GM12878 (cell line): ENCODE data around the gene NAT10. TPM values are rescaled to one million over a fixed set of nuclear protein-coding genes. Genes with fewer than 3 reads are reported as not detected.

Source experiments
- ATAC-seq: fragments of 200-7000 bp; cut with Tn5 transposase; 3 replicates; pipeline ENCODE4 v1.9.1; 2020; ENCODE audit warnings: mild to moderate bottlenecking, moderate library complexity
- BruUV-seq: library from RNA; stranded (reverse); fragments of 400-500 nt; replicated peaks from 2 replicates; lab custom pipeline; 2021; lab: Mats Ljungman, UMichigan
- CTCF ChIA-PET: fragments of 300-600 bp; sonication (Branson Sonifier 250); formaldehyde crosslinking; extraction: SDS; loops from one replicate; lab custom pipeline; 2021; ENCODE audit warnings: inconsistent platforms; lab: Yijun Ruan, JAX
- POLR2A ChIA-PET: fragments of 350-600 bp; formaldehyde crosslinking; extraction: SDS; loops from one replicate; lab custom pipeline; 2021; ENCODE audit warnings: inconsistent platforms; lab: Charles Lee
- RAD21 ChIA-PET: fragments of 300-600 bp; sonication (Branson Sonifier 250); formaldehyde crosslinking; loops from one replicate; lab custom pipeline; 2023; ENCODE audit warnings: antibody characterized with exemption; ENCODE audit not compliant: unreplicated experiment; lab: Charles Lee
- SMC1A ChIA-PET: fragments of 300-600 bp; sonication (Branson Sonifier 250); formaldehyde crosslinking; loops from one replicate; lab custom pipeline; 2023; ENCODE audit not compliant: unreplicated experiment, uncharacterized antibody; lab: Charles Lee
- DNase-seq: peaks from one replicate; pipeline ENCODE4 v3.0.0-alpha.2; 2011; ENCODE audit warnings: low read depth, low spot score
- FAIRE-seq: peaks from 3 replicates; lab custom pipeline; 2011; peaks lifted over from hg19 to GRCh38; lab: Jason Lieb, UNC
- H2AFZ ChIP-seq: 2 replicates; pipeline ENCODE4 v1.6.0; 2011; ENCODE audit warnings: low read depth, low read length, control low read depth; ENCODE audit not compliant: control insufficient read depth
- H3K27ac ChIP-seq: 2 replicates; pipeline ENCODE4 v1.5.1; 2011; ENCODE audit warnings: control low read depth; ENCODE audit not compliant: control insufficient read depth, insufficient read depth
- H3K27me3 ChIP-seq, 2 experiments: replicated peaks in 1 of 2; 2 replicates each; pipeline versions ENCODE4 v1.6.0 to v1.6.1; 2011; ENCODE audit warnings: low read length in 1 of 2; ENCODE audit not compliant: control insufficient read depth in 2 of 2, insufficient read depth in 2 of 2
- H3K36me3 ChIP-seq, 2 experiments: 2 replicates each; pipeline ENCODE4 v1.5.1; 2011; ENCODE audit warnings: low read length in 1 of 2; ENCODE audit not compliant: control insufficient read depth in 2 of 2, insufficient read depth in 2 of 2
- H3K4me1 ChIP-seq: 2 replicates; pipeline ENCODE4 v1.6.1; 2011; ENCODE audit warnings: mild to moderate bottlenecking, low read length, moderate library complexity, mixed read lengths; ENCODE audit not compliant: control insufficient read depth, insufficient read depth
- H3K4me2 ChIP-seq: 2 replicates; pipeline ENCODE4 v1.6.0; 2011; ENCODE audit warnings: control low read depth; ENCODE audit not compliant: control insufficient read depth, insufficient read depth
- H3K4me3 ChIP-seq: fragments of 200-600 bp; sonication (generic); 2 replicates; pipeline ENCODE4 v1.5.1; 2016
- H3K79me2 ChIP-seq: 2 replicates; pipeline ENCODE4 v1.6.0; 2011; ENCODE audit warnings: low read length; ENCODE audit not compliant: control insufficient read depth, insufficient read depth
- H3K9ac ChIP-seq: 2 replicates; pipeline ENCODE4 v1.8.0; 2011; ENCODE audit warnings: low read length, control low read depth, mixed read lengths; ENCODE audit not compliant: control insufficient read depth, insufficient read depth
- H3K9me3 ChIP-seq: replicated peaks from 3 replicates; pipeline ENCODE4 v1.5.1; 2011; ENCODE audit warnings: mild to moderate bottlenecking, low read length; ENCODE audit not compliant: control insufficient read depth, insufficient read depth
- H4K20me1 ChIP-seq: 2 replicates; pipeline ENCODE4 v1.6.0; 2011; ENCODE audit not compliant: control insufficient read depth, insufficient read depth
- CREM ChIP-seq: IDR thresholded peaks from 2 replicates; pipeline ENCODE4 v1.6.1; 2014; ENCODE audit warnings: antibody characterized with exemption, low read depth
- KLF5 ChIP-seq: fragments of 450-650 bp; IDR thresholded peaks from 2 replicates; pipeline ENCODE4 v1.6.1; 2014; ENCODE audit warnings: mild to moderate bottlenecking; ENCODE audit not compliant: partially characterized antibody
- MTA2 ChIP-seq: fragments of 450-650 bp; IDR thresholded peaks from 2 replicates; pipeline ENCODE4 v1.6.1; 2016; ENCODE audit warnings: low read depth, mild to moderate bottlenecking, moderate library complexity
- NR2C2 ChIP-seq: IDR thresholded peaks from 2 replicates; pipeline ENCODE4 v1.6.1; 2011; ENCODE audit warnings: borderline replicate concordance, low read depth; ENCODE audit not compliant: control insufficient read depth, insufficient read length
- POLR2AphosphoS5 ChIP-seq: IDR thresholded peaks from 2 replicates; pipeline ENCODE4 v1.6.1; 2011; ENCODE audit warnings: mild to moderate bottlenecking, low read length, inconsistent platforms
- TCF7 ChIP-seq: IDR thresholded peaks from 2 replicates; pipeline ENCODE4 v1.6.1; 2014; ENCODE audit warnings: antibody characterized with exemption, borderline replicate concordance
- USF2 ChIP-seq: IDR thresholded peaks from 2 replicates; pipeline ENCODE4 v1.6.1; 2011; ENCODE audit warnings: low read depth, low read length, improper control_type of control experiment, borderline replicate concordance
- ZSCAN29 ChIP-seq: fragments of 450-650 bp; IDR thresholded peaks from 2 replicates; pipeline ENCODE4 v1.6.1; 2017; ENCODE audit warnings: mild to moderate bottlenecking, moderate library complexity
- WGBS: methylation state at CpG from one replicate; pipeline ENCODE4 v1.1.6; 2016; ENCODE audit warnings: low lambda C conversion rate; ENCODE audit not compliant: insufficient replicate concordance, insufficient coverage; ENCODE audit errors: missing lambda C conversion rate; 5-methylcytosine and 5-hydroxymethylcytosine counted together
- in situ Hi-C: fragments of 300-500 bp; cut with MboI; formaldehyde crosslinking; loops from 9 replicates; pipeline ENCODE4 v1.14.3; 2018; ENCODE audit warnings: mixed read lengths
- intact Hi-C: fragments of 100-400 bp; cut with micrococcal nuclease; formaldehyde crosslinking; loops from one replicate; pipeline ENCODE4 v1.14.2; 2022; ENCODE audit not compliant: unreplicated experiment
- polyA plus RNA-seq, 11 experiments: library from polyadenylated mRNA; depleted of rRNA in 4 of 11; unstranded in 6 of 11; stranded (reverse) in 5 of 11; fragments of >200 nt; fragmentation: Nextera tagmentation in 4 of 11; fragmentation: Illumina TruSeq in 1 of 11; extraction: Ambion mirVana in 4 of 11; extraction: Trizol in 1 of 11; gene quantifications; 1 replicate in 1 of 11; 2 replicates in 10 of 11; pipeline versions ENCODE4 v1.2.1 to v1.2.3, GENCODE V29; 2011 to 2016; ENCODE audit warnings: inconsistent platforms in 2 of 11, missing spikeins in 2 of 11, low read depth in 1 of 11
- small RNA-seq: library from RNA; depleted of rRNA; stranded (forward); fragments of <200 nt; gene quantifications from one replicate; pipeline ENCODE3, GENCODE V24; 2014
- total RNA-seq, 4 experiments: library from RNA; depleted of rRNA in 3 of 4; stranded (reverse); fragments of >200 nt in 3 of 4; fragmentation: Illumina TruSeq in 1 of 4; extraction: Trizol in 1 of 4; gene quantifications; 2 replicates each; pipeline versions ENCODE4 v1.2.1 to v1.2.3, GENCODE V29; 2013 to 2021

The NAT10 gene
- total and polyA plus RNA-seq, 10 of the 15 experiments (the other 5 are each of a cell fraction or from before 2014, with no cell fraction given): 45.1 to 95.5 (median 72.8) TPM

GRCh38 chr11:34194576-34195335 lies 89.3 kb downstream of the NAT10 start:
- H3K36me3 ChIP-seq: no peaks in the 10 kb centered on the region; a peak in 1 of 4 replicates
- ATAC-seq (no peak), FAIRE-seq (no peak), DNase-seq (no peak)
- ChIA-PET SMC1A (no interaction called here), RAD21 (interaction anchor here (1.0 kb wide), 1 partner anchor 39 kb away, joined by 3 read pairs; no protein-coding TSS in a partner anchor), CTCF (interaction anchor here (1.0 kb wide), 1 partner anchor 16 kb away, joined by 3 read pairs; no protein-coding TSS in a partner anchor), POLR2A (no interaction called here)
- no peaks in the 10 kb centered on the region for H3K9me3 ChIP-seq
- H3K4me1 ChIP-seq: no peaks in the 10 kb centered on the region
- H4K20me1 ChIP-seq: no peaks in the 10 kb centered on the region
- no peak overlapping the region for H3K9ac ChIP-seq
- BruUV-seq: no TSS peak
- H3K4me3 ChIP-seq: no peak overlapping the region
- H2AFZ ChIP-seq: no peak overlapping the region
- no peaks in the 10 kb centered on the region for H3K79me2 ChIP-seq
- H3K27ac ChIP-seq: no peak overlapping the region
- no peak overlapping the region for H3K4me2 ChIP-seq
- intact Hi-C loops: no loop called here
- in situ Hi-C loops: no loop called here
- TF ChIP-seq MTA2 (no peak), USF2 (no peak), TCF7 (no peak), NR2C2 (no peak), ZSCAN29 (no peak), POLR2AphosphoS5 (no peak), KLF5 (no peak), CREM (no peak)
- WGBS: 96% methylated on average over 10 of the region's 13 CpGs
- no peaks in the 10 kb centered on the region for H3K27me3 ChIP-seq

Small RNAs within 50 kb of the gene (small RNA-seq; reads per million reads assigned to genes)
- gene RF00019: not detected

Other genes starting within 250 kb of the NAT10 start
- 0.98 and 1.7 TPM in 2 replicates for gene LMO2, start 213.6 kb upstream of the NAT10 start, total RNA-seq (2014; rRNA removed)
- 1.0 and 1.2 TPM in 2 replicates for gene LMO2, start 213.6 kb upstream of the NAT10 start, total RNA-seq (2014; rRNA removed; fragmentation: Illumina TruSeq; extraction: Trizol)
- 0.98 and 1.7 TPM in 2 replicates for gene LMO2, start 213.6 kb upstream of the NAT10 start, total RNA-seq (2021)
- gene LMO2, start 213.6 kb upstream of the NAT10 start, polyA plus RNA-seq (2011; rRNA removed): 1.1 TPM in 2 replicates
- gene LMO2, start 213.6 kb upstream of the NAT10 start, polyA plus RNA-seq (2014; fragmentation: Illumina TruSeq; extraction: Trizol): 1.4 and 1.9 TPM in 2 replicates
- under 1 TPM; 0.29 to 0.47 TPM for gene LMO2, start 213.6 kb upstream of the NAT10 start, polyA plus RNA-seq (2014; fragmentation: Nextera tagmentation; extraction: Ambion mirVana)
- 1.7 TPM in 2 replicates for gene LMO2, start 213.6 kb upstream of the NAT10 start, polyA plus RNA-seq (2014; rRNA removed)
- under 1 TPM in 1 of 2 experiments, not detected in 1; 0.37 TPM for gene LMO2, start 213.6 kb upstream of the NAT10 start, polyA plus RNA-seq (2016; fragmentation: Nextera tagmentation; extraction: Ambion mirVana)
- gene CAPRIN1, start 53.9 kb upstream of the NAT10 start, total RNA-seq (2014; rRNA removed): 187 and 189 TPM in 2 replicates
- gene CAPRIN1, start 53.9 kb upstream of the NAT10 start, total RNA-seq (2014; rRNA removed; fragmentation: Illumina TruSeq; extraction: Trizol): 205 and 207 TPM in 2 replicates
- 224 and 228 TPM in 2 replicates for gene CAPRIN1, start 53.9 kb upstream of the NAT10 start, total RNA-seq (2021)
- gene CAPRIN1, start 53.9 kb upstream of the NAT10 start, polyA plus RNA-seq (2011; rRNA removed): 199 and 225 TPM in 2 replicates
- 222 and 255 TPM in 2 replicates for gene CAPRIN1, start 53.9 kb upstream of the NAT10 start, polyA plus RNA-seq (2014; fragmentation: Illumina TruSeq; extraction: Trizol)
- gene CAPRIN1, start 53.9 kb upstream of the NAT10 start, polyA plus RNA-seq (2014; fragmentation: Nextera tagmentation; extraction: Ambion mirVana): 10 to 100 TPM; 50.4 to 51.8 TPM
- gene CAPRIN1, start 53.9 kb upstream of the NAT10 start, polyA plus RNA-seq (2014; rRNA removed): 174 and 210 TPM in 2 replicates
- gene CAPRIN1, start 53.9 kb upstream of the NAT10 start, polyA plus RNA-seq (2016; fragmentation: Nextera tagmentation; extraction: Ambion mirVana): 100 to 1,000 TPM; 184 to 195 TPM